GM19395 (cell line): ENCODE results near the gene GMDS.

Source experiments
- ATAC-seq: cut with Tn5 transposase; IDR thresholded peaks from one replicate; pipeline ENCODE4 v1.9.1; 2021; ENCODE audit warnings: mild to moderate bottlenecking, moderate library complexity; ENCODE audit not compliant: unreplicated experiment

GMDS gene

DNA sequence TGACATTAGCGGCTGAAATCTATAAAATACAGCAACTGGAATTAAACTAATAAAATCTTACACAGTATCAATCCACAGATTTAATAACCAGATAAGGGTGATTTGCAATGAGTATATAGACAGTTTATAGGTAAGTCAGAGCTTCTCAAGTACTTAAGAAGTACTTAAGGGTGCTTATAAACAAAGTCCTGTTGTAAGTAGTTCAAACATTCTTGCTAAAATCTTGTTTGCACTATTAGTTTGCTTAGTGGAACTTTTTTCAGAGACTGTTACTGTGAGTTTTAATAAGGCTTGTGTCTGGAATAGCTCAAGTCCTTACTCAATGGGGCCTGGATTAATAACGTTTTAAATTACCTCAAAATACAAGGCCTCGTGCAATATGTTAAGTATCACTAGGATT is 240.5 kb downstream of the GMDS start:
- no peak for ATAC-seq

DNA sequence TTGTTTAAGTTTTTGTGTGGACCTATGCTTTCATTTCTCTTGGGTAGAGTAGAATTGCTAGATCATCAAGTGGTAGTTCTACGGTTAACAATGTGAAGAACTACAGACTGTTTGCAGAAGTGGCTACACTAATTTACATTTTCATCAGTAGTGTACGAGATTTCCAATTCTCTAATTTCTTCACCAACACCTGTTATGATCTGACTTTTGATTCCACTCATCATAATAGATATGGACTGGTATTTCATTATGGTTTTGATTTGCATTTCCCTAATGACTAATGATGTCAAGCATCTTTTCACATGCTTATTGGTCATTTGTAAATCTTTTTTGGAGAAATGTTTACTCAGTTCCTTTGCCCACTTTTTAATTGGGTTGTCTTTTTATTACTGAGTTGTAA is 244.4 kb downstream of the GMDS start:
- no peak for ATAC-seq

DNA sequence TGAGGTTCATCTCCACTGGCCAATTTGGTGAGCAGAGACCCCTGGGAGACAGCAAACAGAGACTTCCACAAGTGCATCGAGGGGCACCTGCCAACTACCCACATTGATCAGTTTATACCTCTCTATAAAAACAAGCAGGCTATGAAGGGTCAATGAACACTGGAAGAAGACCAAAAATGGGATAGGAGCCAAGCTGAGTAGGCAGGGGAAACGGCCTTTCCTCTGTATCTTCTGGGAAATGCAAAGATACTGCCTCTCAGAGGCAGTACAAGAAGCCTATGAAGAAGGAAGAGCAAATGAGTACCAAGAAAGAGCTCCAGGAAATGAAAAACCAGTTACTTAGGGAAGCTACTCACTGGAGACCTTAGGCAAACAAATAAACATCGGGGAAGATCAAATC is 247.7 kb downstream of the GMDS start:
- no peak for ATAC-seq

DNA sequence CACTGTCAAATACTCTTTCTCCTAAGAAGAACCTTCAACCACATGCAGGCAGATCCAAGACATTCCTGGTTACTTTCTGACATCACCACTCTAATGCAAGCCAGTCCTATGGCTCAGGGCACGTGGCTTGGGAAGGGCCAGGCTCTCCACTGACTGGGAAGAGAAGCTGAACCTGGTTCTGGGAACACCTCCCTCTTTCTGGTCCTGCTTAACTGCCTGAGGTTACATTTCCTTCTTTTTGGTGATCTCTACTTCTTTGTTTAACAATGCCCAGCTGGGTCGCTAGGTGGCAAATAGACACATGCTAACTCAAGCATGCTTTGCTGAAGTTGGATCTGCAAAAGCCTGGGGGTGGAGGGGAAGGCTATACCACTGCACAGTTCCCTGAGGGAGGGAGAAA is 249.8 kb downstream of the GMDS start:
- no peak for ATAC-seq

DNA sequence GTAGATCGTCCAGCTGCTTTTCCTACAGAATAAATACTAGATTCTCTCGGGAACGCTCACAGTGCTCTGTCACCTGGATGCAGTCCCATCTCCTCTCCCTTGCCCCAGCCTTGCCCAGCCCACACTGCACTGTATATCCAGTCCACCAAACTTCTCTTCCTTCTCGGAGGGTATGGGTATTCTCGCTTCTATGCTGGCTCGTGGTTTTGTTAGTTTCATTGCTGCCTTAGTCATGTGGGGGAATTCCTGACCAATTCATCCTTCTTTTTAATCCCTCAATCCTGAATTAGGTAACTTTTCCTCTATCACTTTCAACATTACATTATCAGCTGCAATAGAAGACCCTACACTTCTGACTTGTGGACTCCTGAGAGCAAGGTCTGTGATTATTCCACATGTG is 252.4 kb downstream of the GMDS start:
- ATAC-seq: no peak

DNA sequence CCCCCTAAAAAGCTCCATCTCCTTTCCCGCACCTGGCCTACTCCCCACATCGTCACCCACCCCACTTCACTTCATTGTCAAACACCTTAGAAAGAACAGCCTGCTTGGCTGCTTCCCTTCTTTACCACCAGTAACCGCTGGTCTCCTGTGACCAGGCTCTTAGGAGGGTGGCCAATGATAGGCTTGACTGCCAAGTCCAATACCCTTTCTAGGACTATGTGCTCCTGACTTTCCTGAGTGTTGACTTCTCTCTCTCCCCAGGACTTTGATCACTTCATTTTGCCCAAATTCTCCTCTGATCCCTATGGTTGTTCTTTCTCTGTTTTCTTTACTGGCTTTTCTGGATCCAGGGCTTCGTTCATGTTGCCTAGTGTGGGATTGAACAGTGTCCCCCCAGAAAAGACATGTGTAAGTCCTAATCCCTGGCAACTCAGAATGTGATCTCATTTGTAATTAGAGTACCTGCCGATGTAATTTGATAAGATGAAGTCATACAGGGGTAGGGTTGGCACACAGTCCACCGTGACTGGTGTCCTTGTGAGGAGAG is 254.0 kb downstream of the GMDS start:
- no peak for ATAC-seq

DNA sequence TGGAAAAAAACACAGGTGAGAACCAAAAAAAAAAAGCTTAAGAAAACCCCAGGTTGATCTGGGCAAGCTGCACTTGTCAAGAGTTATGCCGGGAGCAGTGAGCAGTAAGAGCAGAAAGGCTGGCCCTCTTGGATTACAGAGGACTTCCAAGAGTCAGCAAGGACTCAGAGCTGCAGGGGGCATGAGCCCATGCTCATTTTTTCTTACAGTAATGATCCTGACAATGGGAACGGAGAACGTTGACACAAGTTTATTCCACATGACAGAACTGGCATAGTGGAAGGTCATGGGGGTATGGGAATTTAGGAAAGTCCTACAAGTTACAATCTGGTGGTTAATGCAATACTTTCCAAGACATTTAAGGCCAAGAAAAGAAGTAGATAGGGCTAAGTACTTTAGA is 256.6 kb downstream of the GMDS start:
- no peak for ATAC-seq

DNA sequence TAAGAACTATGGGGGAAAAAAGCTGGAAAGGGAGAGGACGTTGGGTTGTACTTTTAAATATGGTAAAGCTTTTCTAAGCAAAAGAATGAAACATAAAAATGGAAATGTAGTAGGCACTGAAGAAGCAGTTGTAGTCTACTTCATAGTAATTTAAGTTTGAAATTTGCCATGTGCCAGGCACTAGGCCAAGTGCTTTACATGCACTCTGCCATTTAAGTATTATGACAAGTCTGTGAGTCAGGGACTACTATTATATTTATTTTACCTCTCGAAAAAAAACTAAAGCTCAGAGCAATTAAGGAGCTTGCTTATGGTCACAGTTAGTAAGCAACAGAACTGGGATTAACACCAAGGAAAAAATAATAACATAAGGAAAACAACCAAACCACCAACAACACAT is 257.8 kb downstream of the GMDS start:
- no peak for ATAC-seq

DNA sequence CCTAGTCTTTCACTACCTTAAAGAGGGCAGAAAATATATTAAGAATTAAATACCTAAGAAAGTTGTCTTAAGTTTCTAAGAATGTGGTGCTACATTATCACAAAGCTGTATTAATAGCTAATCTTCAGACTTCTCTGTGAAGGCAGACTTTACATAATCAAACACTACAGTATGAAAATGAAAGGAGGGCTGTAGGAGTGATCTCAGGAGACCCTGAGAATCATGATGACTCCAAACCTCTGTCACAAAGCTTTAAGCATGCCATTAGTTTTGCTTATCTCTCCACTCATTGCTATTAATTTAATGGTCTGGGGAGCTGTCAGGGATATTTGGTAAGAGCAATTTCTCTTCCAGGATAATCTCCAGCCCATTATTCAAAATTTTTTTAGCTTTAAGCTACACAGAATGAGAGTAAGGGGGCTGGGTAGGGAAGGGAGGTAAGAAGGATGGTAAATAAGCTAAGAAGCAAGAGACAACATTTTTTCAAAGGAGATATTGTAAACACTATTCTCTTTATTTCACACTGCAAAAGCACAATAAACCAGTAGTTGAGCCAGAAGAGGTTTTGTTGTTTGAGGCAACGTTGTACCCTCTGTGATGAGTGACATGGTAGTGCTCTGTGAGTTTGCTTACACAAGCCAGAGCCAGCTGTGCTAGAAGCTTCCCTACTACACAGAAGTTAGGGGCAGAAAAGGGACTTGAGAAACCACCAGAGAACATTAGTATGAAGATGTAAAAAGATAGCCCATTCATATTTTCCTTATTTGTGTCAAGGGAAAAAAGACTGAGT is 258.8 kb downstream of the GMDS start:
- ATAC-seq: no peak

DNA sequence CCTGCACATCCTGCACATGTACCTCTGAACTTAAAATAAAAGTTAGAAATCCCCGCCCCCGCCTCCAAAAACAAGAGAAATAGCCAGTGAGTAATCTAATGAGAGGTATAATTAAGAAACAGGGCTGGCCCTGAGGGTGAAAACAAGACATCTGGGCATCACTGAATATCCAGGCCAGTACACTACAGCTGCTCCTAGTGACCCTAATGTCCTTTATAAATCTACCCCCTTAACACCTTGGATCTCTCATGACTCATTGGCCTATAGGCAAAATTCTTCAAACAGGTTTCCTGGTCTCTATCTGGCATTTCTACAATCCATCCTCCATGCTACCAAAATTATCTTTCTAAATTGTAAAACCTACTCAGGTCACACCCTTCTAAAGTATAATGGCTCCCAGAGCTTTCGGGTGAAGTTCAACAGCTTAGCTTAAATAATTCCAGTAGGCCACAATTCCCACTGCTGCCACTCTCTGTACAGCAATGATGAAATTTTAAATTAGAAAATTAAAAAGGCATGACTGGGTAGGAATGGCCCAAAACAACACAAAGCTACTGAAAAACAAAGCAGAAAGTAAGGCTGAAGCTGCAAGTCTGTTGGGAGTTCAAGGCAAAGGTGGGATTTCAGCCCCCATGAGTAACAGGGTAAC is 260.9 kb downstream of the GMDS start:
- ATAC-seq: no peak

DNA sequence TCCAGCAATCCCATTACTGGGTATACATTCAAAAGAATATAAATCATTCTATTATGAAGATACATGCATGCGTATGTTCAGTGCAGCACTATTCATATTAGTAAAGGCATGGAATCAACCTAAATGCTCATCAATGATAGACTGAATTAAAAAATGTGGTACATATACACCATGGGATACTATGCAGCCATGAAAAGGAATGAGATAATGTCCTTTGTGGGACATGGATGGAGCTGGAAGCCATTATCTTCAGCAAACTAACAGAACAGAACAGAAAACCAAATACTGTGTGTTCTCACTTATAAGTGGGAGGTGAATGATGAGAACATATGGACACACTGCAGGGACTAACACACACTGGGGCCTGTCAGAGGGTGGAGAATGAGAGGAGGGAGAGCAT is 261.6 kb downstream of the GMDS start:
- ATAC-seq: no peak

DNA sequence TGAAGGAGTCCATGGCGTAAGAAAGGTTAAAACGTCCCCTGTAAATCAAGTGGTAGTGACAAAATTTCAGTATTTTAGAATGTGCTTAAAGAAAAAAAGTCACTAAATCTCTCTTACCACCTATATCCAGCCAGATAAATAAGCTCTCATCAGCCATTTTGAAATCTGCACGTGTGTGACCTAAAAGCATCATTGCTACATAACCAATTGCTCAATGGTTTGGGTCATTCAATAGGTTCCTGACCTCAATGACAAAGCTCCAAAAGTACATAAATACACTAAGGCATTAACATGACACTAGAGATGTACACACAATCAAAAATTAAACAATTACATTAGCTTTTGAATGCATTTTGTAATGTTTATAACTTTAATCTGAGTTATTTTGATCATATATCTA is 272.4 kb downstream of the GMDS start:
- no peak for ATAC-seq

DNA sequence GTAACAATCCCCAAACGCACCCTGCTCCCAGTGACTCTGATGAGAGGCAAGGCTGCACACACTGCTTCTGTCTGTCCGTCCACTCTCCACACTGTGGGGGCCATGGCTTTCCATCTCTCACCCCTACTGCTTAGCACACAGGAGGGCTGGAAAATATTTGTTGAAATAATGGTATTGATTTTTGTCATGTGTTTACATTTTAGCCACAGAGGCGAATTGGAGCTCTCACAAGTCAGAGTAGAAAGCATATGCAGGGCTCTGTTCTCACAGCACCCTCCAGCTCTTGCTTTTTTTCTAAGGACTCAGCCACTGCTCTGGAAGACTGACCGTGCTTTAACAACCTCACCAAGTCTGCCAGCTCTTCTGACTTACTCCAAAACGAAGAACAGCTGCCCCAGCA is 273.8 kb downstream of the GMDS start:
- no peak for ATAC-seq

DNA sequence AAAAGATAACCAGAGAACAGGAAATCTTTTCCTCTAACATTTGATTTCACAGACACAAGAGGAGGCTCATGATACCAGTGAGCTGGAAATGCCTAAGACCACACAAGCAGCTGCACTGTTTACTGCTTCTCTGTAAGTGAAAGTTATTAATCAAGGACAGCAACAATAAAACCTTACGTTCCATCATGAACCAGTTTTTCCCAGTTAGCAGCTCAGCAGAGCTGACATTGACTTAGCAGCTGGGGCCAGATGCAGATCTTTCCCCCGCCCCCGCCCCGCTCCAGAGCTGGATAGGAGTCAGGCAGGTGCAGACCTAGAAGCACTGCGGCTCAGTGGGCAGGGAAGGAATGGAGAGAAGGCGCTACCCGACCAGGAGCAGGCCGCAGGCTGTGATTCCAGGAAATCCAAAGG is 275.2 kb downstream of the GMDS start:
- ATAC-seq: no peak

DNA sequence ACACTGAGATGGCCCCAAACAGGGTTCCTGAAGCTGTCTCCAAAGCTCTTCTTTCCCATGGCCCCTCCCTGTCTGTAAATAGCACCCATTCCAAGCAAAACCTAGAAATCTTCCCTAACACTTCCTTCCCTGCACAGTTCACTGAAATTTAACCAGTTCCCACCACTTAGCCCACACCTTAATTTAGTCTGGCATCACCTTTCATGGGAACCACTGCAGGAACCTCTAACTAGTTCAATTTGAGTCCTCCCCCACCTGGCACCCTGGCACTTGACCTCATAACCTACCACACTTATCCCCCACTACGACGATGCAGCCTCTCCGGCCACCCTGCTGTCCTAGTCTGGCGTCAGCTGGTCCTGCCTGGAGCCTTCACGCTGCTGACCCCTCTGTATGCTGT is 278.7 kb downstream of the GMDS start:
- no peak for ATAC-seq

DNA sequence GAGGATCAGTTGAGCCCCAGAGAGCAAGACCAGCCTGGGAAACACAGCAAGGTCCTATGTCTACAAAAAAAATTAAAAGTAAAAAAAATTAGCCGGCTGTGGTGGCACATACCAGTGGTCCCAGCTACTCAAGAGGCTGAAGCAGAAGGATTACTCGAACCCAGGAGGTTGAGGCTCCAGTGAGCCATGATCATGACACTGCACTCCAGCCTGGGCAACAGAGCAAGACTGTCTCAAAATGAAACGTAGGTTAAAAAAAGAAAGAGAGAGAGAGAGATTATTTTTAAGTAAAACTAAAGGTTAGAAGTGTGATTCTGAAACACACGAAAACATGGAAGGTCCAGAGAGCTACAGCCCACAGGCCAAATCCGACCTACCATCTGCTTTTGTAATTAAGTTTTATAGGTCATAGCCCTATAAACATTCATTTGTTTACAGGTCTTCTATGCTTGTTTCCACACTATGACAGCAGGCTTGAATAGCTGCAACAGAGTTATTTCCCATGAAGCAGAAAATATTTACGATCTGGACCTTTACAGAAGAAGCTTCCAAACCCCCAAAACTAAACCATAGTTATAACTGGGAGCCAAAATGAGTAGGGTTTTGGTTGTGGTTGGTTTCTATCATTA is 279.7 kb downstream of the GMDS start:
- ATAC-seq: no peak

DNA sequence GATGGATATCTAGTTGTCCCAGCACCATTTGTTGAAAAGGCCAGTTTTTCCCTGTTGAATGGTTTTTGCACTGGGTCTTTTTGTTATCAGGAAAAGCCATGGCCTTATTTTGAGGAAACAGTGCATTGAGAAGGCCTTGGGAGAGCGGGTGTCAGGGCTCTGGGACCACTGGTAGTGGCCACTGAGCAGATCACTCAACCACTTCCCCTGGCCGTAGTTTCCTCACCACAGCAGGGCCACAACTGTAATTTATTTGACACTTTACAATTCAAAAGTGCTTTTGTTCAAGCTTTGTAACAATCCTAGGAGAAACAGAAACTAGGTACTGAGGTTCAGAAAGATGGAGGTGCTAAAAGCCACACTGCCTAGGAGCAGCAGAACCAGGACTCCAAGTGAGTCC is 281.8 kb downstream of the GMDS start:
- ATAC-seq: no peak

DNA sequence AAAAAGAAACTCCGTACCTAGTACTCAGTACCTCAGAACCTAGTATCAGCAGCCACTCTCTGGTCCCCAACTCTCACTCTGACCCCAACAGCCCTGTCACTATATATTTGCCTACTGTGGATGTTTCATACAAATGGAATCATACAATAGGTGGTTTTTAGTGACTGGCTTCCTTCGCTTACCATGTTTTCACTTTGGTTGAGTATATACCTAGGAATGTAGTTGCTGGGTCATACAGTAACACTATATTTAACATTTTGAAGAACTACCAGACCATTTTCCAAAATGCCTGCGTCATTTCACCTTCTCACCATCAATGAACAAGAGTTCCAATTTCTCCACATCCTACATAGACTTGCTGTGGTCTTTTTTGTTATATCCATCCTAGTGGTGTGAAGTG is 283.2 kb downstream of the GMDS start:
- no peak for ATAC-seq

DNA sequence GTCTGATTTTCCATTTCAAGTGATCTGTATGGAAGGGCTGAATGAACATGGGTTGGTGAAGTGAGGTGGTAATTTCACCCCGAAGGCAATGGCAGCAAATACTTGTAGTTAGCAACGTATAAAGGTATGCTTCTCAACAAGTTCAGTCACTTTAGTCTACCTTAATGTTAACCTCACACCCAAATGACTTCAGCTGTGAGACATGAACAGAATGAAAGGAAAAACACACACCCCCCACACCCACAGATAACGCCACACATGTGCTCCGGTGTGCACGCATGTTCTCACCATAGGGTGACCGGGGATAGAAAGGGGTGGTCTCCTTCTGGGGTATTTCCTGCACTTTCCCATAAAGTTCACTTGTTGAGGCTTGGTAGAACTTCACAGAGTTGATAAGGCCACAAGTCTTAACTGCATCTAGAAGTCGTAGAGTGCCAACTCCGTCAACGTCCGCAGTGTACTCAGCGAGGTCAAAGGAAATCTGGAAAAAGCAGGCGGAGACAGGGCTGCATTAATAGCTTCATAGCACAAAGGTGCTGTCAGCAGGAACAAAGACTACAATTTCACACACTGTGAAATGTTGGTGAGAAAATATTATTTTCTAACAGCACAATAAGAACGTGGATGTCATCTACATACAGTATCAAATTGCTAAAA is 284.8 kb downstream of the GMDS start:
- ATAC-seq: no peak

DNA sequence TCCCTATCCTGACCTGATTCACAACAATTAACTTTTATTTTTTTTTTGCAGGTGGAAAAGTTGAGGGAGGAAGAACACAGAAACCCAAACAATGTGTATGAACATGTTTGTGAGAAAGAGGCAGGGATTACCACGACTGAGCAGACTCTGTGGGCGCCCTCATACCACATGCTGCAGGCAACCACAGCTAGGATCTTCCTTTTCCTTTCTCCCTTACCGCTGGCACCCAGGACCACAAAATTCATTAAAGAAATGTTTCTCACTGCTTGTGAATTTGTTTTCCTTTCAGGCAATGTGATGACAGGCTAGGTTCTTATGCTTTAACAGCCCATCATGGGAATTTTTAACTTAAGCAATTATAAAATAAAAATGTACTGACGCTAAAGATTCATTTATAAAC is 287.1 kb downstream of the GMDS start:
- ATAC-seq: no peak

DNA sequence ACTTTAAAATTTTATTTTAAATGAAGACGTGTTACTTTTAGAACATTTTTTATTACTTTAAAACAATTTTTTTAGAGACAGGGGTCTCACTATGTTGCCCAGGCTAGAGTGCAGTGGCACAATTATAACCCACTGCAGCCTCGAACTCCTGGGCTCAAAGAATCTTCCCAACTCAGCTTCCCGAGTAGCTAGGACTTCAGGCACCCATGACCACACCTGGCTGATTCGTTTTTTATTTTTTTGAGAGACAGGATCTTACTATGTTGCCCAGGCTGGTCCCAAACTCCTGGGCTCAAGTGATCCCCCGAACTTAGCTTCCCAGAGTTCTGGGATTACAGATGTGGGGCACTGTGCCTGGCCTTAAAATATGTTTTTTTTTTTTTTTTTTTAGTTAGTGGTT is 287.7 kb downstream of the GMDS start:
- ATAC-seq: no peak
